ENCODE results near the gene INHBB.

Gene INHBB

DNA sequence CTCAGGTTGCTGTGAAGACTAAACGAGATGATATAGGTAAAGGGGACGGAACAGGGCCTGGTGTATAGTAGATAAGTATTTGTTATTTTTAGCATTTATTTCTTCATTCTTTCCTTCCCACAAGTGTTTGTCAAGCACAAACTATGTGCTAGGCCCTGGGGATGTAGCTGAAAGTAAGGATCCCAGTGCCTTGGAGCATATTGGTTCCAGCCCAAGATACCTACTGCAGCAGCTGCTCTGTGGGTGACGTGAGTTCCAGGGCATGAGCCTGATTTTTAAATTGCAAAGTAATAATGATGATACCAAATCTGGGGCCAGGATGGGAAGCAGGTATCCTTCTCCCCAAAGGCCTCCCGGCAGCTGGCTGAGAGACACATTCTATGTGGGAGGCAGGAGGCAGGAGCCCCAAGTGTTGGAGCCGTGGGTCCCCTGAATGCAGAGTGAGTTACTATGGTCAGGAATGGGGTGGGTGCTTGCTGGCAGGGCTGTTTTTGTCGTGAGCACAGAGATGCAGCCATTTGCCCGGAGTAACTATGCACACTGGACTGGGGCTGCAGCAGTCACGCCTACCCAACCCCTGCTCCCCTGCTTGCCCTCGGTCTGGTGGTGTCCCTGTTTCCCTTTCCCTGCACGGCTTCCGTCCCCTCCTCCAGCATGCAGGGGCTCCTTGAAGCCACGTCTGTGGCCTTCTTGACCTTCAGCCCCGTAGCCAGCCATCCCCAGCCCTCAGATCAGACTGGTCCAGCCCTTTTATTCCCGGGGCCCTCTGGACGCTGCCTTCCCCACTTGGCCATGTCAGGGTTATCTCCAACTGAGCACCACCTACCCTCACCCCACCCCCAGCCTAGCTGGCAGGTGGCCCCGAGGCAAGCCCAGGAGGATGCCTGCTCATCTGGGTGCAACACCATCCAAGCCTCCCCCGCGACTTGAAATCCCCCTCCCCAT, 52.4 kb downstream of the INHBB start:
- peak; percentile 90 for DNase-seq (ENCODE audit: low read depth)

DNA sequence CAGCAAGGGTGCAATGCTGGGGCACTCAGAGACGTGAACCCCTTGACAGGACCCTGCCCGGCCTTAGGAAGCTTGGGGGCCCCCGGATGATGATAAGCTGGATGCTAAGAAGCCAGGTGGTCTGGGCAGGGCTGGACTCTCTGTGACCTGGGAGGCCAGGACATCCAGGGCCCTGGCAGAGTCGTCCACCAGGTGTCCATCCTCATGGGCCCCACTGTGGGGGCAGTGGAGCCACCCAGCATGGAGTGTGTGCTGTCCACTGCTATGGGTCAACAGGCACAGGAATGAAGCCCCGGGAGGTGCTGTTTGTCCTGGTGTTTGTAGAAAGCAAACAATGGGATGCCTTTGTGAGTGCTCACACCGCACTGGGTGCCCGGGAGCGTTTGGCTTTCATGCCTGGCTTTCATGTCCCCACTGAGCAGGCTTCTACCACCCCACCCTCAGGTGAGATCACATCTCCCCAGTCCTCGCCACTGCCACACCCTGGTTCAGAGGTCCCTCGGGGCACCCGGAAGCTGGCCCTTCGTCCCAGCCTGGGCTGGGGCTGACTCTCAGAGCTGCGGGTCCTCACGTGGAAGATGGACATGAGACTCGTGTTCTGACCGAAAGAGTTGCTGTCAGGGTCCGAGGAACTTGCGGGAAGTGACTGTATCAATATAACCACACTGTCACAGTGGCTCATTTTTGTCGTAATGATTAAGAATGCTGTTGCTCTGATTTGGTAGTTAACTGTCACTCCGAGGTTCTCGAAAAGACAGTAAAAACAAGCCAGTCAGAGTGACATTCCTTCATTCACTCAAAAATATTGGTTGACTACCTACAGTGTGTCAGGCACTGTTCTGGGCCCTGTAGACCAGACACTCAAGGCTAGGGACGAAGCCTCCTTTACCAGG, 53.3 kb downstream of the INHBB start:
- peak; percentile 22 for DNase-seq (ENCODE audit: low read depth)

DNA sequence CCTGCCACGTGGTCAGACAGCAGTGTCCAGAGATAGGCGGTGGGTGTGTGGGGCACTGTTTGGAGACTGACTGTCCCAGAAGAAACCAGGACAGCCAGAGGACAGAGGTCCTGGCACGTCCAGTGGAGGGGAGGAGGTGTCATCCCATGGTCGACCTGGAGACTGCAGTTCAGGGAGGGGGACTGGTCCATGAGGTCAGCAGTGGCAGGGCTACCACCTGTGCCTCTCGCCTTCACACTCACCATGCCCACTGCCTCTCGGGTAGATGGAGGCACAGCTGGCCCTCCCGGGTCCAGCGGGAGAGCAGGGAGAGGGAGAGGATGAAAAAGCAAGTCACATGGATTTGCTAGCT, 53.9 kb downstream of the INHBB start:
- no peak for DNase-seq (ENCODE audit: low read depth)

DNA sequence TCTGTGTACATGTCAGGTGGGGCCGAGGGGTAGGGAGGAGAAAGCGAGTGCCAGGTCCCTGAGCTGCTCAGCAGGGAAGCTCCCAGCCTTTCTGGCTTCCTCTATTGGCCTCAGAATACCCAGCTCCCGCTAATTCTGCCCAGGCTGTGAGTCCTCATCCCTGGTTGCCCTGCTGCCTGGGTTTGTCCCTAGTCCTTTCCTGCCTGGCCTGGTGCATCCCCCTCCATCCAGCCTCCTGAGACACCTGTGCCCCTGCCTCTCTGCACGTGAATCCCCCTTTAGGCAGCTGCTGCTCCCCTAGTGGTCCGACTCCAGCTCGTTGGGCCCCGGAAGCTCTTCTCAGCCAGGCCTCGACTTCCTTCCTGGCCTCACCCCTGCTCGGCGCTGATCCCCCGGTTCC, 54.6 kb downstream of the INHBB start:
- no peak for DNase-seq (ENCODE audit: low read depth)

Measured in EH (cell line).